ENCODE measurements around the gene CDH20.

CDH20 gene

GRCh38 chr18:61432590-61432989 lies 99.4 kb downstream of the CDH20 start:
- no peak for DNase-seq

- DNase-seq: peak in 1 of 2 donors; percentile 4
These were observed 101.9 kb downstream of the CDH20 start for GRCh38 chr18:61435064-61435652.

GRCh38 chr18:61443081-61443725 lies 110.0 kb downstream of the CDH20 start:
- no peak for DNase-seq

DNA sequence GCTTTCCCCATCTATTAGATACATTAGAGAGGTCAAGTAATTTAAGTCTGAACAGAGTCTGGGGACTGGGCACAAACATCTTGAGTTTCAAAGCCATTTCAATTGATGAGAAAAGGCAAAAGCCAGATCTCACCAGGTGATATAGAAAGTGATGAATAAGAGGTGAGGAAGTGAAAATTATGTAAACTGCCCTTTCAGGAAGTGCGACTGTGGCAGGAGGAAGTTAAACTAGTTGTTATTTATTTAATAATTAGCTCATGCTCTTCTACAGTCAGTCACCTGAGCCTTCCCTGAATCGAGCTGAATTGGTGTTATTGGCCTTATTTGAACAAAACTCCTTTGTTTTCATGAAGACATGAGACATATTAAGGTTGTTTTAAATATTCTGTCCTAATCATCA lies 115.1 kb downstream of the CDH20 start:
- no peak for DNase-seq

DNA sequence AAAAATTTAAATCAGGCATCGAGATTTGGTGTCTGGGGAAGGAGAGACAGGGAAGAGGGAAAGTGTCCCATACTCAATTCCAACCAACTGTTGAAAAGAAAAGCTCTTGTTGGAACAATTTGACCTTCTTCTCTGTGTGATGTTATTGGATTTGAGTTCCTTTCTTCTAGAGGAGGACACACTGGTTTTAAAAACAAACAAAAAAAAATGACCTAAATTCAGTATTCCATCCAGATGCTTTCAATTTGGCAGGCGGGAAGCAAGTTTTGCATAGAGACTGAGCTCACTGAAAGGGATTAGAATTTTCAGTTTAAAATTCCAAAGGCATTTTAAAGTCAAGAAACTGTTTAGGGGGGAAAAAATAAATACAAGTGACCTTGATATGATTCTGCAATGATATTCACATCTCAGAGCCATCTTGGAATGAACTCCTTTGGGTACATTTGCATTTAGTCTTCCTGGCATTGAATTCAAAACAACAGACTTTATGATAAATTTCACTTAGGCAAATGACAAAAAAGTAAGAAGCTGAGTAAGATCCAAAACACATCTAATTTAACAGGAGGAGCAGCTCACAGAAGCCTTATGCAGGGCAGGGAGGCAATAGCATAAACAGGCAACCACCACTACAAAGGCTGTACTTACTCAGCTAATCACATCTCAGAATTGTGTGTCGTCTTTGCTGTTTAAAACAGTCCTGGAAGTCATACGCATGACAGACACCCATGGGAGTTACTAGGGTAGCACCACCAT lies 126.8 kb downstream of the CDH20 start:
- no peak for DNase-seq

- DNase-seq: no peak
These were observed 131.4 kb downstream of the CDH20 start for GRCh38 chr18:61464551-61465142.

DNA sequence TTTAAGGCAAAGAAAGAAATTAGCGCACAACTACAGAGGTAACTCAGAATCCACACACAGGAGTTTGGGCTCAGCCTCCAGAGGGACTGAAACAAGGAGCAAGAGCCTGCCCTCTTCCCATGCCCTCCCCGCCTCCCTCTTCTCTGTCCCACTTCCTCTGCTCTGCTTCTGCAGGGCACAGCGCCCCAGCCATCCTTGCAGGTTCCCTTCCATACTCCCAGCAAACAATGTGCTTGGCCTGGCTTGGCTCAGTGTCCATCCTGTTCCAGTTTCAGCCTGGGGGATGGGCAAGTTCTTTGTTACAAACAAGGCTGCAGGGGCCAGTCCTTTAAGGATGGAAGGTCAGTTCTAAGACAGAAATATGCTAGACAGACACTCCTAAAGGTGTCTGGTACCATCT lies 133.5 kb downstream of the CDH20 start:
- no peak for DNase-seq

GRCh38 chr18:61470031-61470674 lies 136.9 kb downstream of the CDH20 start:
- DNase-seq: no peak

DNA sequence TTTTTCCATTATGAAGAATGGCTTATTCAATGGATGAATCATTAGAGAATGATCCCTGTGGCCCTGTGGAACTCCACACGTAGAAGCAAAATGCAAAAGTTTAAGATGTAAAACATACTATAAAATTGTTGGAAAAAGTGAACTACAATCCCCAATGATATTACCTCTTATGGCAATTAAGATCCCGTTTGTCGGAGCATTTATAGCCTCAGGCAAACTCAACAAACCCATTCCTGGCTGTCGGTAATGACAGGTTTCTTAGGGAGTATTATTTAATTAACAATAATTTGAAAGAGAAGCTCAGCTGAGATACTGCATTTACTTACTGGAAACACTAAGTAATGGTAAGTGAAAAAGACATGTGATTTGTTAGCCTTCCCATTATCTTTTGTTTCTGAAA lies 138.3 kb downstream of the CDH20 start:
- DNase-seq: no peak

DNA sequence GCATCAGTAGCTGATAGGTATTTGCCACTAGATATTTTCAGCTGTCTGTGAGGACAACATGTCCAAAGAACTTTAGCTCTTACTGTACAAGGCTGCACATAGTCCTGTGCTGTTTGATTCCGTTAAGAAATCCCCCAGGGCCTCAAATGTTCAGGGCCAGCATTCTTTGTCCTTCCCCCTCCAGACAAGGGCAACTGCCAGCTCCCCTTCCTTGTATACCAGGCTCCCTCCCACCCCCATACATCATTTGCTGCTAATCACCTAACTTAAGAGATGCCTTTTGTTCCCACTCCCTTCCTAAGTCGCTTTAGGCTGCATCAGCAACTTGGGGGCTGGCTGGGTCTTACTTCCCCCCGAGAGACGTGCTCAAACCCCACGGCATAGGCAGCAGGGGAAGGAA lies 138.7 kb downstream of the CDH20 start:
- no peak for DNase-seq

GRCh38 chr18:61474341-61474740 lies 141.1 kb downstream of the CDH20 start:
- DNase-seq: no peak

GRCh38 chr18:61474918-61475317 lies 141.7 kb downstream of the CDH20 start:
- no peak for DNase-seq

GRCh38 chr18:61475931-61476330 lies 142.7 kb downstream of the CDH20 start:
- no peak for DNase-seq

- no peak for DNase-seq
These were observed 156.1 kb downstream of the CDH20 start for GRCh38 chr18:61489334-61489733.

DNA sequence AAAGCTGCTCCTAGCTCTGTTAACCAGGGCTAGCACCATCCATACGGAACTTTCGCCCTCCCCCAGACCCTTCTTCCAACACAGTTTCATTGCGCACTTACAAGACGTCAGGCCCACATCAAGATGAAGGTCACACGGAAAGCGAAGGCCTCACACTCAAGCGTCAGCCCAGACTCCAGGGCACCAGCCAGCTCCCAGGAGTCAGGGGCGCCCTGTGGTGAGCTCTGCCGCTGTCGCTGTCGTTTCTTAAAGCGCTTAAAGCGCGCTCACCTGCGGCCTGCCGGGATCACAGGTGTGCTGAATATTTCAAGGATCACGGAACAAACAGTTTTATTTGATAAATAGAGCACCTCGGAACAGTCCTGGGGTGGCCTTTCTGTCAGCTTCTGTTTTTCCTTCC lies 163.1 kb downstream of the CDH20 start:
- no peak for DNase-seq

DNA sequence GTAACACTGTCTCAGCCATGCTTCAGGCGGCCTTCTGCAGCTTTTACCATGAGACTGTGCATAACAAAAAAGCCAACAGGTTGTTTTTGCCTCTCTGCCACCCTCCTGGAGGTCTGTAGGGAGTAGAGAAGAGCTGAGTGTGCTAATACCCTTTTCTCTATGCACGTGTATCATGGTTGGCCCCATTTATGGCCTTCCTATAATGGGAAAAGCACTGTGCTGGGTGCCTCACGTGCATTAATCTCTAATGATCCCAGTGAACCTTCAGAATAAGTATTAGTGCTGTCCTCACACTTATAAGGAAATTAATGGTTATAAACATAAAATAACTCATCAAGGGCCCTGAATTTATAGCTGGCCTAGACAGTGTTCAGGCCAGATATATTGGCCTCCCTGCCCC lies 164.2 kb downstream of the CDH20 start:
- no peak for DNase-seq

DNA sequence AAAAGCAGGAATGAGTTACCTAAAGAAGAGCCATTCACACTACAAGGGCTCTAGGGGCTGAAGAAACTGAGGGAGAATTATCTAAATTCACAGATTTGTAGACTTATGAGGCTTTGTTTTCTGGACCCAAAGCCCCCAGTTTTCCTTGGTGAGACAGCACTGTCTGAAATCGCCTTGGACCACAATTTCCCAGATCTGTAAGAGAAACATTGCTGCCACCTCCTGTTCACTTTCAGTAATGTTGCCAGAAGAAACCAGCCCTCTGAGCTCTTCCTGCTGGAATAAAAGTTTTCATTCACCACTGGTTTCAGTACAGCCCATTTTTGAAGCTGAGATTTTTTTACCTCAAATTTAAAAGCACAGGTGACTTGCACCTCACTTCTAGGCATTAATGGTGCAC lies 169.2 kb downstream of the CDH20 start:
- peak in 1 of 2 donors; percentile 3 for DNase-seq

- no peak for DNase-seq
These were observed 170.5 kb downstream of the CDH20 start for GRCh38 chr18:61503688-61504087.

- DNase-seq: no peak
These were observed 195.7 kb downstream of the CDH20 start for GRCh38 chr18:61528961-61529360.

- DNase-seq: no peak
These were observed 197.5 kb downstream of the CDH20 start for GRCh38 chr18:61530681-61531080.

DNA sequence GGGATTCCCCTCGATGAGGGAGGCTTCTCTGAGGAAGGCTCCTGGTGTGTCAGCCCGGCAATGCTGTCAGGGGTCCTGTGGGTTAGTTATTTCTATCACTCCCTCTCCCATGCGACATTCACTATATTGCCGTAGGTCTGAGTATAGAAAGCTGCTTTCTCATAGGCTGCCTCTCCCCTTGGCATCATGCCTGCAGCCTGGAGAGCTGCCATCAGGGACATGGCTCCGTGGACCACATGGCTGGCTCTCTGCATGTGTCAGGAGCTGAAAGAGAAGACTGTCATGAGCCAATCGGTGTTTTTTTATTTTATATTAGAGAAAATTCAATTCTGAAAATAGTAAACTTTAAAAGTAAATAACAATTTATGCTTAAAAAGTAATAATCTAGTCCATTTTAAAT lies 198.0 kb downstream of the CDH20 start:
- DNase-seq: no peak

GRCh38 chr18:61531891-61532290 lies 198.7 kb downstream of the CDH20 start:
- DNase-seq: no peak

GRCh38 chr18:61535401-61535800 lies 202.2 kb downstream of the CDH20 start:
- no peak for DNase-seq

All from CD4-positive, alpha-beta T cell treated with Interleukin-4 for 1 hour (primary cell).